Large intestine (tissue), 12 donors: Measurements from ENCODE around the gene GALNT8. TPM values are rescaled to one million over a fixed set of nuclear protein-coding genes. Genes with fewer than 3 reads are reported as not detected.

Experiments
- DNase-seq, 2 donors: peaks; one replicate each; pipeline versions ENCODE4 v3.0.0 to v3.0.0-alpha.2; 2013
- H3K27ac ChIP-seq: one replicate; pipeline ENCODE4 v1.5.1; 2013; ENCODE audit warnings: low read length
- H3K27me3 ChIP-seq: 2 replicates; pipeline ENCODE4 v1.6.1; 2013; ENCODE audit warnings: low read length; ENCODE audit not compliant: control insufficient read depth, insufficient read depth
- H3K36me3 ChIP-seq: 2 replicates; pipeline ENCODE4 v1.6.1; 2013; ENCODE audit warnings: low read length; ENCODE audit not compliant: control insufficient read depth, insufficient read depth
- H3K4me1 ChIP-seq: one replicate; pipeline ENCODE4 v1.6.1; 2013; ENCODE audit warnings: low read length; ENCODE audit not compliant: control insufficient read depth, insufficient read depth
- H3K4me3 ChIP-seq: one replicate; pipeline ENCODE4 v1.5.1; 2013; ENCODE audit warnings: low read length
- H3K9me3 ChIP-seq: one replicate; pipeline ENCODE4 v1.6.1; 2013; ENCODE audit warnings: mild to moderate bottlenecking, low read depth, low read length, moderate library complexity; ENCODE audit not compliant: control insufficient read depth
- WGBS: methylation state at CpG from one replicate; pipeline ENCODE4 v1.1.5; 2013; ENCODE audit warnings: low lambda C conversion rate; ENCODE audit not compliant: insufficient coverage; 5-methylcytosine and 5-hydroxymethylcytosine counted together
- long read RNA-seq, 11 donors: transcript quantifications; one replicate each; lab custom pipeline, GENCODE V29; 2026
- polyA plus RNA-seq: library from polyadenylated mRNA; unstranded; fragments of 120-200 nt; gene quantifications from one replicate; pipeline ENCODE4 v1.2.1, GENCODE V29; 2013

Gene GALNT8
- polyA plus RNA-seq = 19.5 TPM
- long read RNA-seq, donor 1 = 0 reads
- long read RNA-seq, donor 2, full-length matches to known transcripts = 2 of 2 reads
- long read RNA-seq, donor 2, partial matches to known transcripts = 0 of 2 reads
- long read RNA-seq, donor 2, other reads (novel, unspliced or antisense) = 0 of 2 reads
- long read RNA-seq, donor 3 = 0 reads
- long read RNA-seq, donor 4 = 0 reads
- long read RNA-seq, donor 5, full-length matches to known transcripts = 4 of 4 reads
- long read RNA-seq, donor 5, partial matches to known transcripts = 0 of 4 reads
- long read RNA-seq, donor 5, other reads (novel, unspliced or antisense) = 0 of 4 reads
- long read RNA-seq, donor 6, full-length matches to known transcripts = 1 of 1 reads
- long read RNA-seq, donor 6, partial matches to known transcripts = 0 of 1 reads
- long read RNA-seq, donor 6, other reads (novel, unspliced or antisense) = 0 of 1 reads
- long read RNA-seq, donor 7, full-length matches to known transcripts = 2 of 2 reads
- long read RNA-seq, donor 7, partial matches to known transcripts = 0 of 2 reads
- long read RNA-seq, donor 7, other reads (novel, unspliced or antisense) = 0 of 2 reads
- long read RNA-seq, donor 8, full-length matches to known transcripts = 2 of 2 reads
- long read RNA-seq, donor 8, partial matches to known transcripts = 0 of 2 reads
- long read RNA-seq, donor 8, other reads (novel, unspliced or antisense) = 0 of 2 reads
- long read RNA-seq, donor 9, partial matches to known transcripts = 5 of 7 reads
- long read RNA-seq, donor 9, other reads (novel, unspliced or antisense) = 0 of 7 reads
- long read RNA-seq, donor 10, full-length matches to known transcripts = 4 of 4 reads
- long read RNA-seq, donor 10, partial matches to known transcripts = 0 of 4 reads
- long read RNA-seq, donor 10, other reads (novel, unspliced or antisense) = 0 of 4 reads
- long read RNA-seq, donor 11, partial matches to known transcripts = 0 of 1 reads
- long read RNA-seq, donor 11, other reads (novel, unspliced or antisense) = 0 of 1 reads

- peaks cover 18% of the 10 kb centered on the region for H3K4me1 ChIP-seq
- no peaks in the 10 kb centered on the region for H3K9me3 ChIP-seq
- no peaks in the 10 kb centered on the region for H3K27me3 ChIP-seq
- peak within 1 kb of the TSS; percentile 73 for H3K27ac ChIP-seq
- H3K4me3 ChIP-seq = peak within 1 kb of the TSS; percentile 1
- peak; percentile 31 to 76 for DNase-seq
- no peaks in the 10 kb centered on the region for H3K36me3 ChIP-seq
- no CpG with 5 or more reads among the region's 18 CpGs for WGBS
Measured at GRCh38 chr12:4719821-4720636, at the start of gene GALNT8. Gene GALNT8 (plus strand): TSS chr12:4720400. CDS start chr12:4720678, 278 bp downstream.

GRCh38 chr12:4679711-4680110 is 40.5 kb upstream of the GALNT8 start:
- DNase-seq = peak in 1 of 2 donors; percentile 9
- Histone ChIP-seq H3K36me3 (peaks cover 27% of the 10 kb centered on the region), H3K4me1 (no peaks in the 10 kb centered on the region), H3K27me3 (no peaks in the 10 kb centered on the region), H3K4me3 (no peak overlapping the region), H3K27ac (no peak overlapping the region), H3K9me3 (no peaks in the 10 kb centered on the region)
- 70% methylated on average over 2 of the region's 2 CpGs for WGBS

GRCh38 chr12:4681732-4682131 is 38.5 kb upstream of the GALNT8 start:
- 100% methylated on average over 2 of the region's 3 CpGs for WGBS
- H3K36me3 ChIP-seq = peaks cover 42% of the 10 kb centered on the region

GRCh38 chr12:4685317-4685716 is 34.9 kb upstream of the GALNT8 start:
- Histone ChIP-seq H3K27me3 (no peaks in the 10 kb centered on the region), H3K36me3 (peaks cover 63% of the 10 kb centered on the region), H3K9me3 (peaks cover 7% of the 10 kb centered on the region), H3K4me3 (no peak overlapping the region), H3K4me1 (no peaks in the 10 kb centered on the region), H3K27ac (no peak overlapping the region)
- no peak for DNase-seq
- WGBS = 72% methylated on average over 3 of the region's 8 CpGs

More at GRCh38 chr12:4681732-4682131, 38.5 kb upstream of the GALNT8 start:
- Histone ChIP-seq H3K4me3 (no peak overlapping the region), H3K27me3 (no peaks in the 10 kb centered on the region), H3K27ac (no peak overlapping the region), H3K4me1 (no peaks in the 10 kb centered on the region), H3K9me3 (no peaks in the 10 kb centered on the region)
- DNase-seq = no peak

- no peak overlapping the region for H3K4me3 ChIP-seq
- H3K9me3 ChIP-seq = peaks cover 7% of the 10 kb centered on the region
- no peak for DNase-seq
- peaks cover 26% of the 10 kb centered on the region for H3K36me3 ChIP-seq
- no peaks in the 10 kb centered on the region for H3K27me3 ChIP-seq
- no peaks in the 10 kb centered on the region for H3K4me1 ChIP-seq
- no peak overlapping the region for H3K27ac ChIP-seq
- WGBS = 100% methylated on average over 2 of the region's 5 CpGs
Measured at GRCh38 chr12:4690760-4691159, 29.4 kb upstream of the GALNT8 start.

- peak; percentile 41 to 48 for DNase-seq
- Histone ChIP-seq H3K4me1 (no peaks in the 10 kb centered on the region), H3K9me3 (no peaks in the 10 kb centered on the region), H3K27me3 (no peaks in the 10 kb centered on the region), H3K4me3 (no peak overlapping the region), H3K36me3 (peaks cover 3% of the 10 kb centered on the region), H3K27ac (peak overlapping the region; percentile 40)
- WGBS = no CpG with 5 or more reads among the region's 10 CpGs
Measured at GRCh38 chr12:4700621-4701026, 19.6 kb upstream of the GALNT8 start.

GRCh38 chr12:4701395-4702190 is 18.6 kb upstream of the GALNT8 start:
- H3K9me3 ChIP-seq = no peaks in the 10 kb centered on the region
- WGBS = no CpG with 5 or more reads among the region's 8 CpGs
- H3K36me3 ChIP-seq = peaks cover 3% of the 10 kb centered on the region
- no peaks in the 10 kb centered on the region for H3K27me3 ChIP-seq
- H3K27ac ChIP-seq = peak overlapping the region; percentile 40
- no peak overlapping the region for H3K4me3 ChIP-seq
- H3K4me1 ChIP-seq = no peaks in the 10 kb centered on the region
- peak; percentile 14 to 29 for DNase-seq

GRCh38 chr12:4703676-4704075 is 16.5 kb upstream of the GALNT8 start:
- Histone ChIP-seq H3K4me1 (no peaks in the 10 kb centered on the region), H3K36me3 (no peaks in the 10 kb centered on the region), H3K9me3 (no peaks in the 10 kb centered on the region), H3K27me3 (no peaks in the 10 kb centered on the region), H3K4me3 (no peak overlapping the region), H3K27ac (no peak overlapping the region)
- WGBS = no CpG with 5 or more reads among the region's 5 CpGs
- DNase-seq = no peak

- DNase-seq = no peak
- Histone ChIP-seq H3K27ac (no peak overlapping the region), H3K9me3 (no peaks in the 10 kb centered on the region), H3K36me3 (no peaks in the 10 kb centered on the region), H3K4me1 (no peaks in the 10 kb centered on the region), H3K4me3 (no peak overlapping the region), H3K27me3 (no peaks in the 10 kb centered on the region)
Measured at GRCh38 chr12:4705824-4706223, 14.4 kb upstream of the GALNT8 start.
